Renal pelvis (tissue), 4 donors: Measurements from ENCODE around the gene ATRN. TPM values are rescaled to one million over a fixed set of nuclear protein-coding genes. Genes with fewer than 3 reads are reported as not detected.

Source experiments
- DNase-seq: peaks from one replicate; pipeline ENCODE4 v3.0.0-alpha.2; 2013
- polyA plus RNA-seq, 3 donors: library from polyadenylated mRNA; unstranded; fragments of 120-200 nt; gene quantifications; one replicate each; pipeline ENCODE4 v1.2.1, GENCODE V29; 2013; ENCODE audit not compliant: insufficient read length in 3 of 3

ATRN gene
- polyA plus RNA-seq, 3 donors: 47.6 to 56.7 (median 53.5) TPM

- DNase-seq: no peak
Measured at GRCh38 chr20:3616250-3616649, 145.4 kb downstream of the ATRN start.

DNA sequence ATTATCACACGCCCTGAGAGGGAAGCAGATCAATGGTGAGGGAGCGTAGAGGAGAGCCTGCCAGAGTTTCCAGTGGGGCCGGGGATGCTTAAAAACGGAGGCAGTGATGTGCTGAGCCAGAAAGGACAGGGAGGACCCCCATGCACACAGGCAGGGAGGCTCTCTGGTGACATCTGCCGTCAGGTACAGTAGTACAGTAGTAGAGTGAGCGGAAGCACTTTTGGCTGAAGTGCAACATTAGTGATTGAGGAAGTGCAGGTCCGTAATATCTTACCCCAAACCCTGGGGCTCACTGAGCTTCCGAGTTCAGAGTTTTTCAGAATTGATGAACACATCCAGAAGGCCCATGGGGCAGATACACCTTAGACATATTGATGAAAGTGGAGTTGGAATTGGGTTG lies 150.3 kb downstream of the ATRN start:
- DNase-seq: no peak

DNA sequence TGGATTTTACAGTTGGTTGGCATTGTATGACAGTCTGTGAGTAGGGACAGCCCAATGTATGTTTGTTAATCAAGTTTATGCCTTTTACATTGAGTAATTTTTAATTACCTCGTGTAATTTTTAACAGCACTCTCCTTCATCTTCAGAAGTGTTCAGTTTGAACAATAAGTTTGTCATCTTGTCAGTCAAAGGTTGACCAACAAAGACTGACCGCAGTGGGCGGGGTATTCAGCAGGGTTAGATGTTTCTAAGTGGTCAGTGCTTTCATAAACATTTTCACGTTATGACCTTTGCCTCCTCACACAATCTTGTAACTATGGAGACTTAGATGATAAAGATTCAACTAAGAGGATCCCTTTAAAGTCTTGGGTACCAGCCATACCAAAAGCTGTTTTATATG lies 151.6 kb downstream of the ATRN start:
- DNase-seq: no peak

- DNase-seq: no peak
Measured at GRCh38 chr20:3627476-3627875, 156.7 kb downstream of the ATRN start.

GRCh38 chr20:3628502-3629314 lies 157.9 kb downstream of the ATRN start:
- no peak for DNase-seq

DNA sequence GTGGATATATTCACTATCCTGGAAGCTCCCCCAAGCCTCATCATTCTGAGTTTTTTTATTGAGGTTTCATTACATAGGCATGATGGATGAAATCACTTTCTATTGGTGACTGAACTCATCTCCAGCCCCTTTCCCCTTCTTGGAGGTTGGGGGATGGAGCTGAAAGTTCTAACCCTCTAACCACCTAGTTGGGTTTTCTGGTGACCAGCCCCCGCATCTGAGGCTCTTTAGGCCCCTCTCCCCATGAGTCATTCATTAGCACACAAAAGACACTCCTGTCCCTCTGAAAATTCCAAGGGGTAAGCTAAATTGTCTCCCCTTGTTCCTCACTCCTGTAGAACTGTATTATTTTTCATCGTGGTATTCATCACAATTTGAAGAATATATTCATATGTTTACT lies 159.1 kb downstream of the ATRN start:
- no peak for DNase-seq

- DNase-seq: no peak
Measured at GRCh38 chr20:3630429-3630828, 159.6 kb downstream of the ATRN start.

DNA sequence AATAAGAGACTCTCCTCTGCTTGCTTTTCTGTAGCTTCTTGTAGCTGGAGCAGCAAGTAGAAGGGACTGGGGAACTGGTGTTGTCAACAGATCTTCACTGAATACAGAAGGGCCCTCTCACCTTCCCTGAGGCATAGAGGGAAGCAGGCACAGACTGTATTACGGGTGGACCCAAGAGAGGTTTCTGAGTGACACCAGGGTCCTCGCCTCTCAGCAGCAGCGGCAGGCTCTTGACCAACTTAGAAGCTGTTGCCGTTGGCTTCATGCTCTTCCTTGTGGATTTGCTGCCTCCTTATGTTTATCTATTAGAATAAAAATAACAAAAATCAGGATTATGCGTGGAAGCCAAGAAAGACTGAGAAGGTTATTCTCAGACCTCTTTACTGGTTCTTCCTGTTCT lies 160.7 kb downstream of the ATRN start:
- DNase-seq: no peak

- no peak for DNase-seq
Measured at GRCh38 chr20:3632311-3633004, 161.6 kb downstream of the ATRN start.

DNA sequence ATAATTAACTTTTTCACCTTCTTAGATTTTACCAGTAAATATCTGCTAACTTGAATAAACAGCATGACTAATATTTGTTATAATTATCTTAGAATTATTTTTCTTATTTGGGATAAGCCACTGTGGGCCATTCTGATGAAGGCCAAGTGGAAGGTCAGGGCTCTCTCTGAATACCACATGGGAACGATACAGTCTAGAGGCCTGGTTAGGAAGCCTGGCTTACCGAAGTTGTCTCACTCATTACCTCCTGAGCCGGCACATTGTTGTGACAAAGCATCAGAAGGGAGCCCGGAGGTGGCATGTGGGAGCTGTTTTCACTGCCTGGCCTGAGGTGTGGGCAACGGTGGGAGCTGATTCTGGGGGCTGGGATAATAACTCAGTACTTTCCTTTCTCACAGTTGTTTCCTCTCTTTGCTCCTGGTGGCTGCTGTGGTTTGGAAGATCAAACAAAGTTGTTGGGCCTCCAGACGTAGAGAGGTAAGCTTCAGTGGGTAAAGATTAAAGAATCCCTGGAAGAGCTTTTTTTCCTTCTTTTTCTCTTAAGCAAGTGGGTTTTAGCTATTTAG lies 163.2 kb downstream of the ATRN start:
- no peak for DNase-seq

- no peak for DNase-seq
Measured at GRCh38 chr20:3635346-3635745, 164.5 kb downstream of the ATRN start.

DNA sequence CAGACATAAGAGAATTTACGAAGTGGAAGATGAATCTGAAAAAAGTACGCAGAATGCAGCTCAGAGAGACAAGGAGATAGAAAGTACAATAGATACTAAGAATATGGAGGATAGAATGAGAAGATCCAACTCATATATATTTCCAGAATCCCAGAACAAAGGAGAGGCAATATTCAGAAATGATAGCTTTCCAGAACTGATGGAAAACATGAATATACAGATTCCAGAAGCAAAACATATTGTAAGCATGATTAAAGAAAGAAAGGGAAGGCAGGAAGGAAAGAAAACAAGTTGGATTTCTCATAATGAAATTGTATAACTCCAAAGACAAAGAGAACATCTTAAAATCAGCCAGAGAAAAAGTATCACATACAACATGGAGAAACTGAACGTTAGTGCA lies 169.4 kb downstream of the ATRN start:
- DNase-seq: no peak

GRCh38 chr20:3645309-3646066 lies 174.7 kb downstream of the ATRN start:
- DNase-seq: no peak

GRCh38 chr20:3646067-3646440 lies 175.2 kb downstream of the ATRN start:
- DNase-seq: no peak

GRCh38 chr20:3646651-3647050 lies 175.8 kb downstream of the ATRN start:
- DNase-seq: no peak

- no peak for DNase-seq
Measured at GRCh38 chr20:3647473-3647872, 176.7 kb downstream of the ATRN start.

DNA sequence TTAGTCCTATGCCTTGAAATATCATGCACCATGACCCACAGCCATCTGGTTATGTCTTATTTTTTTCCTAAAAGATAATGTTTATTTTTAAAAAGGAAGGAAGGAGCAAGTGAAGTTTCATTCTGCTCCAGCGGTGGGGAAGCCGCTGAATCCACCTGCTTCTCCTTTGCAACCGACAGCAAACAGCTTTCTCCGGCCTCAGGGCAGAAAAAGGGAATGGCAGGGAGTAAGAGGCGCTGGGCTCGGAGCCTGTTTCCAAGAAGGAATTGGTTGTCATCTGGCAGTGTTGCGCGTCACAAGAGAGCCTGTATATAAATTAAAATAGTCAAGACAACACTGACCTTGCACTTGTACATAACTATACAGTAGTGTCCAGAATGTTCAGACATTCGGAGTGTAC lies 178.1 kb downstream of the ATRN start:
- no peak for DNase-seq

DNA sequence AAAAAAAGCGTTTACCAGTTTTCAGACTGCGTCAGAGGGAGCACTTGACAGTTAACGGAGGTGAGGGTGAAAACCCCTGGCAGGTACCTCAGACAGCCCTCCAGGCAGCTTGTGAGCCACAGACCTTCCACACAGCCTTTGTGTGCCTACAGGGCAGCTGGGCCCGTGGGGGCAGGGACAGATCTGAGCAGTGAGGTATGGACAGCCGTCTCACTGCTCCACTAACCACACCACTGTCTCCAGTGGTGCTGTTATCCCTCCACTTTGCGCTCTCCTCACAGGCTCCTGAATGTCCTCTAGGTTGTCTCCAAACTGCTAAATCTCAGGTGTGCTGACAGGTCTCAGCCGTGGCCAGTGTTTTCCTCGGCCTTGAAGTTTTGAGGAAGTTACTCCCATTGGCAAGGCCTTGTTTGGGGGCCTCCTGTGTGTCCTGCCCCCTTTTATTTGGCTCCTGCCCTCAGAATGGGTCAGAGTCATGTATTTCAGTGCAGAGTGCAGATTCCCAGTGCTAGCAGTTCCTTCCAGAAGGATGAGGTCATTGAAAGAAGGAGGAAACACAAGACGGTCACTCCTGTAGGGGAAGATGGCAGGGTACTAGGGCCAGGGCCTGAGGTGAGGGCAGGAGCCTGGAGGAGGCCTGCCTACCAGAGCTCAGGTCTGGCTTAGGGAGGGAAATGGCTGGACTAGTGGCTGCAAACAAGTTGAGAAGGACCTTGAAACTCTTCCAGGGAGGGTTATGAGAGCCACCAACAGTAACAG lies 180.6 kb downstream of the ATRN start:
- no peak for DNase-seq

DNA sequence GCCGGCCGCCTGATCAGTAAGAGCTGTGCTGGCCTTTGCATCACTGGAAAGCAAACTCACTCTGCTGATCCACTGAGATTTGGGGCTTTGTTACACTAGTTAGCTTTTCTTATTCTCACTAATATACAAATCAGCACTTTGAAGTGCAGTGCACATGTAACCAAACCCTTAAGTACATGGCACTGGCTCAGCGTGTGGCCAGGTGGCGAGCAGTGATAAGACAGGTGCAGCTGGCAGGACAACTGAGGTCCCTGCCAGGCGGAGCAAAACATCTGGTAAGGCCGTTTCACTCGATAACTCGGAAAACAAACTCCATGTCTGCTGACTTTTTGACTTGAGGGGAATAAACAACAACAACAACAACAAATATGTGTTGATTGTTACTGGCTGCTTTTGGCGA lies 181.4 kb downstream of the ATRN start:
- DNase-seq: no peak

- DNase-seq: peak; percentile 45
Measured at GRCh38 chr20:3652676-3653596, 182.1 kb downstream of the ATRN start.

DNA sequence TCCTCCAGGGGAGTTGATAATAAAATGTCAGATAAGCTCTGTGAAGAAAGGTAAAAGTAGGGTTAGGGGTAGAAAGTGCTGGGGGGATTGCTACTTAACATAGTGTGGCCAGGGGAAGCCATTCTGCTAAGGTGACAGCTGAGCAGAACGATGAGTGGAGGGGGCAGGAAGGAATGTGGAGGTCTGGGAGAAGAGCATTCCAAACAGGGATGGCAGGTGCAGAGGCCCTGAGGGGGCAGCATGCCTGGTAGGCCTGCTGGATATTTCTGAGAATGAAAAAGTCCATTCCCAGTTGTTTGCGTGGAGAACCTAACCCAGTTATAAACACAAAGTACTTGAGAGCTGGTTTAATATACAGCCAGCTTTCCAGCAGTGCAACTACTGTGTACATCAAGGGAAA lies 183.1 kb downstream of the ATRN start:
- no peak for DNase-seq
